Retina (tissue), 1 donor: ENCODE results near the gene UBXN2A.
"Not testable (repeated sequence)": the region's sequence is repeated elsewhere in the genome, so short reads cannot be mapped to it uniquely, and the experiment has no call there.

Experiments used
- DNase-seq: peaks from one replicate; pipeline ENCODE4 v3.0.0-alpha.2; 2016

UBXN2A gene

DNA sequence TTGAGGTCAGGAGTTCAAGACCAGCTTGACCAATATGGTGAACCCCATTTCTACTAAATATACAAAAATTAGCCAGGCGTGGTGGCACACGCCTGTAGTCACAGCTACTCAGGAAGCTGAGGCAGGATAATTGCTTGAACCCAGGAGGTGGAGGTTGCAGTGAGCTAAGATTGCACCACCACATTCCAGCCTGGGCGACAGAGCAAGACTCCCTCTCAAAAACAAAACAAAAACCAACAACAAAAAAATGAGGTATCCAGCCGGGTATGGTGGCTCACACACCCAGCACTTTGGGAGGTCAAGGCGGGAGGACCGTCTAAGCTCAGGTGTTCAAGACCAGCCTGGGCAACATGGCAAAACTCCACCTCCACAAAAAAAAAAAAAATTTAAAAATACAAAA lies 74.6 kb downstream of the UBXN2A start:
- not testable (repeated sequence) for DNase-seq

GRCh38 chr2:24015562-24016375 lies 75.5 kb downstream of the UBXN2A start:
- no peak for DNase-seq

- DNase-seq, result no peak
Measured at GRCh38 chr2:24016376-24016761, 76.1 kb downstream of the UBXN2A start.

- DNase-seq, result no peak
Measured at GRCh38 chr2:24016853-24017703, 76.8 kb downstream of the UBXN2A start.

DNA sequence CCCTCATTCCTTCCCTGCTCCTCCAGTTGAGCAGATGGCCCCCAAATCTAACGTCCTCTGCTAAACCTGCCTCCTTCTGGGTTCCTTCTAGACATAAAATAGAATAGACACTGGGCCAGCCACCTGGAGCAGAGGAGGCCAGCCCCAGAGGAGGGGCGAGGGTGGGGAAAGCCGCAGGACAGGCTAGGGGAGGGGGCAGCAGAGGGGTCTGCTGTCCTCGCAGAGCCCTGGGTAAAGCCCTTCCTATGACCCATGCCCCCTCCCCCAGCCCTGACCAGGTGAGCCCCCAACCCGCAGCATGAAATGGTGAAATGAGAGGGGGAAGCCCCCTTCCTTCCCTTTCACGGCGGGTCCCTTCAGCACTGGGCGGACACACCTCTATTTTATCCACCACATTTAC lies 77.4 kb downstream of the UBXN2A start:
- no peak for DNase-seq

DNA sequence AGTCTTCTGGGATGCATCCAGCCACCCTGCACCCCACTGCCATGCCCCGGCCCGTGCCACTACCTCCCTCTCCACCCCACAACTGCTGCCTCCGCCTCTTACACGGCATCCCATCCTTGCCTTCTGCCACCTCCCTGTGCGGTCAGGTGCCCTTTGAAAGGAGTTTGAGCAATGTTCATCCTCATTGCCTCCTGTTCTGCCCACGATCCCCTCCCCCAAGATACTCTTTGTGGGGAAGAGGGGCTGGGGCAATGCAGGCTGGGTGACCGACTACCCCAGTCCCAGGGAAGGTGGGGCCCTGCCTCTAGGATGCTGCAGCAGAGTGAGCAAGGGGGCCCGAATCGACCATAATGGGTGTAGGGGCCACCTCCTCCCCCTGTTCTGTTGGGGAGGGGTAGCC lies 78.0 kb downstream of the UBXN2A start:
- no peak for DNase-seq

DNA sequence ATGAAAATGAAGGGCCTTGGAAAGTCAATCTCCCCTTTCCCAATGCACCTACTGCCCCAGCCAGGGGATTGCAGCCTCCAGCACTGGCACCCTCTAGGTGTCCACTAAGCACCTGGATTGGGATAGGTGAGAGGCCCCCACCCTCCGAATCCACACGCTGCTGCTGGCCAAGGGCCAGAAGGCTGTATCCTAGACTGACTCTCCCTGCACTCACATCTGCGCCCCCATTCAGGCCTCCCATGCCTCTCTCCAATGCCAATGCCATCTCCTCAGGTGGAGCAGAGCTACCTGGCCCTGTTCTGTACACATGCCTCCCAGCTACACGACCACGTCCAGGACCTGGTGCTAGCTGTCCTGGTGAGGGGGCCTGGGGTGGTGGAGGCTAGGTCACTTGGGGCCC lies 79.5 kb downstream of the UBXN2A start:
- DNase-seq, result no peak

DNA sequence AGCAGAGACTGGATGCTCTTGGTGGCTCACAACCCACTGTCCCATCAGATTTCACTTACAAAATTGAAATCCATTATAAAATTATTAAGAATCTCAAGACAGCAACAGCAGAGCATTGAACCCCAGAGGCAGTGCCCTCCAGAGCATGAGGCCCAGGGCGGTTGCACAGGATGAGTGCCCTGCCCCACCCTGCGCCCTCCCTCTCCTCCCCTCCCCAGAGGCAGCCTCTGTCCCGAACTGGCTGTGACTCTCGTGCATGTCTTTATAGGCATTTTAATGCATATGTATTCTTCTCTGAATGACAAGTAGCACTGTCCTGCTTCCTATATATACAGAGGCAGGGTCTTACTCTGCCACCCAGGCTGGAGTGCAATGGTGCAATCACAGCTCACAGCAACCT lies 80.0 kb downstream of the UBXN2A start:
- DNase-seq, result no peak

DNA sequence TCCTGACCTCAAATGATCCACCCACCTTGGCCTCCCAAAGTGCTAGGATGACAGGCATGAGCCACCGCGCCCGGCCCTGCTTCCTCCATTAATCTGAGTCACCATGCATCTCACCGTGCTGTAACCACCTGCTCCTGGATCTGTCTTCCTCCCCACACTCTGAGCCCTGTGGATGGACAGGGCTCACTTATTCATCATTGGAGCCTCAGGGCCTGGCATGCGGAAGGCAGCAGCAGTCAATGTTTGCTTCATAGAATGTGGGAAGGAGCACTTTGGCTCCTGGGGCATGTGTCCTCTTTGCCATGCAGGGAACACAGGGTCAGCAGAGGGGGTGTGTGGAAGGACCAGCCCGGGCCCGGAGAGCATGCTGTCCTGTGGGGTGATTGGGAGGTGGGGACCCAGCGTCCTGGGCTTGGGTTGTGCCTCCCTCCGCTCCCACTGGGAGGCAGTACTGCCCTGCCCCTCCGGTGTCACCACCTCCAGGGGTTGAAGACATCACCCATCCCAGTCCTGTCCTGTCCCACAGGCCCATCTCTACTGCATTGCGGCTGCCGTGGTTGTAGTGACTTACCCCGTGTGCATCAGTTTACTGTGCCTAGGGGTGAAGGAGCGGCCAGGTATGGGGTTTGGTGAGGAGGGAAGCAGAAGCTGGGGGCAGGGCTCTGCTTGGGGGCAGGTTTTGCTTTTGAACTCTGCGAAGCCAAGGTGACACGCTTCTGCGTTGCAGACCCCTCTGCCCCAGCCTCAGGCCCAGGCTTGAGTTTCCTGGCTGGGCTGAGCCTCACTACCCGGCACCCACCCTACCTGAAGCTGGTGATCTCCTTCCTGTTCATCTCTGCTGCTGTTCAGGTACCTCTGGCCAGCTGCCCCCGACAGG lies 81.1 kb downstream of the UBXN2A start:
- no peak for DNase-seq

- no peak for DNase-seq
Measured at GRCh38 chr2:24022324-24022974, 82.2 kb downstream of the UBXN2A start.

DNA sequence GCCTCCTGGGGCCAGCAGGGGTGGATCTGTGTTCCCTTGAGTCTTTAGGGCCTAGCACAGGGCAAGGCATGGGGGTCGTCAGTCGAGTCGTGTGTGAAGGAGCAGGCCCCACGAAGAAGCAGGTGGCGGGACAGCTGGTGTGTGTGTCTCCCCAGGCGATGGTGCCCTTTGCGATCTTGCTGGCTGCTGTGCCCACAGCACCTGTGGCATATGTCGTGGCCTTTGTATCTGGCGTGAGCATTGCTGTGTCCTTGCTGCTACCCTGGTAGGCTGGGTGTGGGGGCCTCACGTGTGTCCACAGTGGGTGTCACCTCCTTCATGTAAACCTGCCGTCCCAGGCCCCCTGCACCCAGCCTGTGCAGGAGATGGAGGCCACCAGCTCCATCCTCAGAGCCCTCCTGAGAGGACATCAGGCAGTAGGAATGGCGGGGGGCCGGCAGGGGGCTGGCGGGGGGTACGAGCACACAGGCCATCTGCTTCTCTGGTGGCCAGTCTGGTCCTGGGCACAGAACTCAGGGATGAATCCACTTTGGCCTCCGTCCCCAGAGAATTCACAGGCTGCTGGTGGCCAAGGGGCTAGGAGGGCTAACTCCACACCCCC lies 82.8 kb downstream of the UBXN2A start:
- DNase-seq, result no peak

- DNase-seq, result no peak
Measured at GRCh38 chr2:24024018-24024417, 83.8 kb downstream of the UBXN2A start.

DNA sequence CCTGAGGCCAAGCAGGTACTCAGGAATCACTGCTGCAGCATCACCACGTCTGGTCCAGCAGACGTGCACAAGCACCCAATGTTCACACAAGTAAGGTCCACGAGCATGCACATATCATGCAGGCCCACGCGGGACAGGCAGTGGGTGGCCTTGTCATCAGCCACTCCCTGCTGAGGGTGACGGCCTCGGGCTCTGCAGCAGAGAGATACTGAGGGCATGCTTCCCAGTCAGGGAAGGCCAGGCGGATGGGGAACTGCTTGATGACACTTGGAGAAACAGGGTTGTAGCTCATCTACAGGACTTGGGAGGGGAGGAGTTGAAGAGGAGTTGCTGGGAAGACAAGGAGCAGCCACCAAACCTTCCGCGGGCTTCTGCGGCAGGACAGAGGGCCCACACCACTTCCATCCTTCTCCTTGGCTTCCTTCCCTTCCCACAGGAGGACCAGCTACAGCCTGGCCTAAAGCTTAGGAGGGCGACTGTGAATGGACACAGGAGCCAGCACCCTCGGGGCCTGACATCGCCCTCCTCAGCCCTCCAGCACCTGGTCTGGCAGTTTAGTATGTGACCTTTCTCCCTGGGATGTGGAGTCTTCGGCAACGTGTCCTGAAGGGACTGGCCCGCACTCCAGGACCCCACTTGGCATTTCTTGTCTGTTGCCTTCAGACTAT lies 84.9 kb downstream of the UBXN2A start:
- DNase-seq, result no peak

DNA sequence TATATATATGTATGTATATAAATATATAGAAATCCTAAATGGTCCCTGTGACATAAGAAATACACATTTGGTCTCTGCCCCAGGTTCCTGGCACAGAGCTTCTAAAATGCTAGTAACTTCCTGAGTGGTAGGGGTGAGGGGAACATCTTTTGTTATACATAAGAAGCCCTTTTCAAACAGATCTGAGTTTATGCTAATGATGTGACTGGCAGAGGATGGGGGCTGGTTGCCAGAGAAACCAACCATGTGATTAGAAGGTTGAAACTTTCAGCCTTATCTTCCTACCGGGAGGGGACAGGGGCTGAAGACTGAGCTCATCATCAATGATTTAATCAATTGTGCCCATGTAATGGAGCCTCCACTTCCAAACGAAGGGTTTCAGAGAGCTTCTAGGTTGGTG lies 86.0 kb downstream of the UBXN2A start:
- DNase-seq, result no peak

GRCh38 chr2:24038786-24039499 lies 98.7 kb downstream of the UBXN2A start:
- DNase-seq, result no peak

DNA sequence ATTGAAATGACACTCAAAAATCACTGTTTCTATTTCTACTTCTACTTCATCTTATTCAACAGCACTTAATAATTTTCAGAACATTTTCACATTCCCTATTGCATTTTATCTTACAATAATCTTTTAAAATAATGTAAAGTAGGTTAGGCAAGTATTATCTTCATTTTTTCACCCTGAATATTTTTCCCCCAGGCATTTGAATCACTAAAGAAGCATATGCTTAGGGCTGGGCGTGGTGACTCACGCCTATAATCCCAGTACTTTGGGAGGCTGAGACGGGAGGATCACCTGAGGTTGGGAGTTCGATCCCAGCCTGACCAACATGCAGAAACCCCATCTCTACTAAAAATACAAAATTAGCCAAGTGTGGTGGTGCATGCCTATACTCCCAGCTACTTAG lies 100.2 kb downstream of the UBXN2A start:
- no peak for DNase-seq

DNA sequence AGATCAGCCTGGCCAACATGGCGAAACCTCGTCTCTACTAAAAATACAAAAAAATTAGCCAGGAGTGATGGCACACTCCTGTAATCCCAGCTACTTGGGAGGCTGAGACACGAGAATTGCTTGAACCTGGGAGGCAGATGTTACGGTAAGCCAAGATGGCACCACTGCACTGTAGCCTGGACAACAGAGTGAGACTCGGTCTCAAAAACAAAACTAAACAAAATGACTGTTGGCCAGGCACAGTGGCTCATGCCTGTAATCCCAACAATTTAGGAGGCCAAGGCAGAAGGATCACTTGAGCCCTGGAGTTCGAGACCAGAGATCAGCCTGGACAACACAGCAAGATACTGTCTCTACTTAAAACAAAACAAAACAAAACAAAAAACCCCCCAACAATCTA lies 102.9 kb downstream of the UBXN2A start:
- DNase-seq, result not testable (repeated sequence)

DNA sequence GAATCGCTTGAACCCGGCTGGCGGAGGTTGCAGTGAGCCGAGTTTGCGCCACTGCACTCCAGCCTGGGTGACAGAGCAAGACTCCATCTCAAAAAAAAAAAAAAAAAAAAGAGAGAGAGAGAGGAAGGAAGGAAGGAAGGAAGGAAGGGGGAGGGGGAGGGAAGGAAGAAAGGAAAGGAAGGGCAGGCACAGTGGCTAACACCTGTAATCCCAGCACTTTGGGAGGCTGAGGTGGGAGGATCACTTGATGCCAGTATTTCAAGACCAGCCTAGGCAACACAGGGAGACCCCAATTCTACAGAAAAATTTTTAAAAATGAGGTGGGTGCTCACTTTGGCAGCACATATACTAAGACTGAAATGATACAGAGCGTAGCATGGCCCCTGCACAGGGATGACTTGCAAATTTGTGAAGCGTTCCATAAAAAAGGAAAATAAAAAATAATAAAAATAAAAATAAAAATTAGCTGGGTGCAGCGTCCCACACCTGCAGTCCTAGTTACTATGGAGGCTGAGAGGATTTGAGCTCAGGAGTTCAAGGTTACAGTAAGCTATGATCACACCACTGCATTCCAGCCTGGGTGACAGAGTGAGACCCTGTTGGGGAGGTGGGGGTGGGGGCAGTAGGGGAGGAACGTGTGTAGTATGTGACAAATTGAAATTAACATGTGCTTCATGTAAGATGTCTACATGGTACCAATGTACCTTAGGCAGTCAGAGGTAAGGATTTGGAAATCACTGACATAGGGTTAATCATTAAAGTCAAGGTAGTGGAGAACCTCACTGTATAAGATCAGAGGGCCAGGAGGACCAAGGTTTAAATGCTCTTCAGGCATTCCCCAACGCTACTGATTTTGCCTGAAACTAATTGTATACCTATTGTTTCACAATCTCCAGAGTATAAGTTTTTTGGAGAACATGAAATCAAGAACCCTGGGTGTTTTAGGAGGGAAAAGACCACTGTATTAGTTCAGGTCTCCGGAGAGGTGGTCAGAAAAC lies 105.5 kb downstream of the UBXN2A start:
- DNase-seq, result no peak

GRCh38 chr2:24046599-24046929 lies 106.3 kb downstream of the UBXN2A start:
- DNase-seq, result no peak
